Hematopoietic multipotent progenitor cell (in vitro differentiated cells): ENCODE results near the gene OR51I2. TPM values are rescaled to one million over a fixed set of nuclear protein-coding genes. Genes with fewer than 3 reads are reported as not detected.

ENCODE experiments used
- DNase-seq, 3 donors: peaks; one replicate each; pipeline ENCODE4 v3.0.0-alpha.2; 2011 to 2015; ENCODE audit warnings: low read depth in 2 of 3, low spot score in 2 of 3
- total RNA-seq: library from RNA; depleted of rRNA; stranded (reverse); fragments of >200 nt; gene quantifications from one replicate; pipeline ENCODE4 v1.2.3, GENCODE V29; 2012

The OR51I2 gene
- total RNA-seq, 1 donor: under 0.01 TPM

DNA sequence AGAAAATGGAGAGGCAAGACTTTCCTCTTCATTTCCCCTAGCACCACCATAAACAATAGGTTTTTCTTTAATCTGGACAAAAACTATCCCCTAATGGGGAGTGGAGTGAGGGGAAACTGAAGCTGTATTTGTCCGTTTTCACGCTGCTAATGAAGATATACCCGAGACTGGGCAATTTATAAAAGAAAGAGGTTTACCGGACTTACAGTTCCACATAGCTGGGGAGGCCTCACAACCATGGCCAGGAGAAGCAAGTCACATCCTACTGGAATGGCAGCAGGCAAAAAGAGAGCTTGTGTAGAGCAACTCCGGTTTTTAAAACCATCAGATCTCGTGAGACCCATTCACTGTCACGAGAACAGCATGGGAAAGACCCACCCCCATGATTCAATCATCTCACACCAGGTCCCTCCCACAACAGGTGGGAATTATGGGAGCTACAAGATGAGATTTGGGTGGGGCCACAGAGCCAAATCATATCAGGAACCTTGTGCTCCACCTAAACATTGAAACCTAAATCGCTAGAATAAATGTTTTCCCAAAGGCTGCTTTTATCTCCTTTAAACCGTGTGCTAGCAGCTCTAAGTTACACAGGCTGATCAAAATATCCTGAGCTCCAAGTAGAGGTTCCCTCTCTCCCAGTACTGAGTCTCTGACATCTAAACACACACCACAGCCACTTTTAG lies 56.4 kb downstream of the OR51I2 start:
- no peak for DNase-seq

Other genes with a start within 250 kb of the OR51I2 start
- not detected for gene OR51V1, start 248.6 kb upstream of the OR51I2 start, total RNA-seq
- gene HBB, start 222.3 kb upstream of the OR51I2 start, total RNA-seq: 708 TPM
- gene HBD, start 214.8 kb upstream of the OR51I2 start, total RNA-seq: 77.0 TPM
- not detected for gene HBG1, start 199.5 kb upstream of the OR51I2 start, total RNA-seq
- 0.27 TPM for gene HBG2, start 194.5 kb upstream of the OR51I2 start, total RNA-seq
- gene HBE1, start 179.4 kb upstream of the OR51I2 start, total RNA-seq: under 0.01 TPM
- gene OR51B4, start 147.4 kb upstream of the OR51I2 start, total RNA-seq: 0.54 TPM
- 0.27 TPM for gene OR51B2, start 125.0 kb upstream of the OR51I2 start, total RNA-seq
- gene OR51B5, start 105.8 kb upstream of the OR51I2 start, total RNA-seq: 0.81 TPM
- not detected for gene OR51B6, start 97.8 kb upstream of the OR51I2 start, total RNA-seq
- not detected for gene OR51M1, start 65.5 kb upstream of the OR51I2 start, total RNA-seq
- gene OR51Q1, start 27.2 kb upstream of the OR51I2 start, total RNA-seq: not detected
- 1.3 TPM for gene OR51I1, start 7.8 kb upstream of the OR51I2 start, total RNA-seq
- not detected for gene OR52D1, start 39.4 kb downstream of the OR51I2 start, total RNA-seq
- 0.81 TPM for gene UBQLN3, start 60.6 kb downstream of the OR51I2 start, total RNA-seq
- gene UBQLNL, start 67.4 kb downstream of the OR51I2 start, total RNA-seq: 0.81 TPM
- 4.3 TPM for gene OR52H1, start 99.2 kb downstream of the OR51I2 start, total RNA-seq
- under 0.01 TPM for gene OR52B6, start 131.6 kb downstream of the OR51I2 start, total RNA-seq
- 2.4 TPM for gene TRIM6, start 147.3 kb downstream of the OR51I2 start, total RNA-seq
- 12.7 TPM for gene TRIM34, start 175.7 kb downstream of the OR51I2 start, total RNA-seq
- gene TRIM5, start 235.8 kb downstream of the OR51I2 start, total RNA-seq: 25.9 TPM
- gene TRIM22, start 240.5 kb downstream of the OR51I2 start, total RNA-seq: 74.6 TPM